Right lobe of liver (tissue), 6 donors: Measurements from ENCODE around the gene PDE10A. TPM values are rescaled to one million over a fixed set of nuclear protein-coding genes. Genes with fewer than 3 reads are reported as not detected.

ENCODE experiments used
- ATAC-seq, 4 donors: fragments of 200-7000 bp; cut with Tn5 transposase; one replicate each; pipeline ENCODE4 v1.9.1; 2020; ENCODE audit warnings: mild to moderate bottlenecking in 4 of 4, moderate library complexity in 4 of 4
- DNase-seq, 3 donors: peaks; one replicate each; pipeline ENCODE4 v3.0.0-alpha.2; 2020
- H3K27ac ChIP-seq, 3 donors: fragments of 200-600 bp; one replicate each; pipeline ENCODE4 v1.8.0; 2022
- H3K27me3 ChIP-seq, 2 donors: fragments of 200-600 bp; one replicate each; pipeline ENCODE4 v1.8.0; 2022
- H3K36me3 ChIP-seq, 4 donors: fragments of 200-600 bp; sonication (generic) in 1 of 4; one replicate each; pipeline versions ENCODE4 v1.5.1 to v1.8.0; 2017 to 2022; ENCODE audit warnings: control low read depth in 1 of 4
- H3K4me1 ChIP-seq, 4 donors: fragments of 200-600 bp; sonication (generic) in 1 of 4; one replicate each; pipeline versions ENCODE4 v1.5.1 to v1.8.0; 2017 to 2022; ENCODE audit warnings: control low read depth in 1 of 4
- H3K4me3 ChIP-seq, 3 donors: fragments of 200-600 bp; one replicate each; pipeline ENCODE4 v1.8.0; 2022
- H3K9me3 ChIP-seq, 4 donors: fragments of 200-600 bp; sonication (generic) in 1 of 4; one replicate each; pipeline versions ENCODE4 v1.5.1 to v1.8.0; 2017 to 2022; ENCODE audit warnings: control low read depth in 1 of 4
- POLR2A ChIP-seq: fragments of 450-650 bp; IDR thresholded peaks from one replicate; pipeline ENCODE4 v1.6.1; 2017; ENCODE audit warnings: antibody characterized with exemption, mild to moderate bottlenecking
- WGBS: methylation state at CpG from one replicate; pipeline ENCODE4 v1.1.6; 2018; ENCODE audit warnings: low coverage, low lambda C conversion rate; ENCODE audit not compliant: insufficient coverage; ENCODE audit errors: missing lambda C conversion rate; 5-methylcytosine and 5-hydroxymethylcytosine counted together
- intact Hi-C, 2 donors: fragments of 100-400 bp; cut with DNase I; formaldehyde crosslinking; loops; one replicate each; pipeline versions ENCODE4 v1.11.2 to v1.14.1; 2022
- total RNA-seq, 6 experiments: library from RNA; depleted of rRNA in 2 of 6; stranded (reverse); fragments of >200 nt in 2 of 6; fragmentation: NEBNext Ultra II Directional in 3 of 6; extraction: Animal tissue kit (Norgen Biotek cat#: 25700) in 3 of 6; gene quantifications; one replicate each; pipeline versions ENCODE4 v1.1.0 to v1.2.4, GENCODE V29; 2016 to 2023
- TF ChIP-seq, protein P1 (sequence below), 4 donors: fragments of 200-600 bp in 3 of 4; fragments of 450-650 bp in 1 of 4; IDR thresholded peaks; one replicate each; pipeline versions ENCODE4 v1.5.1 to v1.8.0; 2016 to 2022; ENCODE audit warnings: antibody characterized with exemption in 4 of 4, mild to moderate bottlenecking in 2 of 4
- donor health status: DM: no; HTN: yes; CAD: no.
- donor health status: DM: no; HTN: no; CAD: no.
- donor health status: DM: no; HTN: no; CAD: no.
- donor health status: DM: no; HTN: yes; CAD: no.
- donor health status: DM: no; HTN: yes; CAD: no.

Gene PDE10A
- total RNA-seq, 6 experiments from 2014 or later = 0.48 to 1.5 (median 0.65) TPM

DNA sequence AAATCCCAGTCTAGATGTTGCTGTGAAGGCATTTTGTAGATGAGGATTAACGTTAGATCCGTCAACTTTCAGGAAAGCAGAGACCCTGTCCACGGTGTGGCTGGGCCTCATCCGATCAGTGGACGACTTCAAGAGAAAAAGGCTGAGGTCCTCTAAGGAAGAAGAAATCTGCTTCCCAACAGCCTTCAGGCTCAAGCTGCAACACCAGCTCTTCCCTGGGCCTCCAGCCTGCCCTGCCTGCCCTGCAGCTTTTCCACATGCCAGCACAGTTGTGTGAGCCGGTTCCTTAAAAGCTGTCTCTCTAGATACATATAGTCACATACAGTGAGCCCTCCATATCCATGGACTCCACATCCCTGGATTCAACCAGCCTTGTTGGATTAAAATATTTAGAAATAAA is 14.1 kb upstream of the PDE10A start:
- Histone ChIP-seq H3K36me3 (no peaks in the 10 kb centered on the region), H3K4me1 (no peaks in the 10 kb centered on the region), H3K27ac (no peak overlapping the region), H3K9me3 (no peaks in the 10 kb centered on the region), H3K4me3 (no peak overlapping the region), H3K27me3 (no peaks in the 10 kb centered on the region)
- TF ChIP-seq, protein P1, sequence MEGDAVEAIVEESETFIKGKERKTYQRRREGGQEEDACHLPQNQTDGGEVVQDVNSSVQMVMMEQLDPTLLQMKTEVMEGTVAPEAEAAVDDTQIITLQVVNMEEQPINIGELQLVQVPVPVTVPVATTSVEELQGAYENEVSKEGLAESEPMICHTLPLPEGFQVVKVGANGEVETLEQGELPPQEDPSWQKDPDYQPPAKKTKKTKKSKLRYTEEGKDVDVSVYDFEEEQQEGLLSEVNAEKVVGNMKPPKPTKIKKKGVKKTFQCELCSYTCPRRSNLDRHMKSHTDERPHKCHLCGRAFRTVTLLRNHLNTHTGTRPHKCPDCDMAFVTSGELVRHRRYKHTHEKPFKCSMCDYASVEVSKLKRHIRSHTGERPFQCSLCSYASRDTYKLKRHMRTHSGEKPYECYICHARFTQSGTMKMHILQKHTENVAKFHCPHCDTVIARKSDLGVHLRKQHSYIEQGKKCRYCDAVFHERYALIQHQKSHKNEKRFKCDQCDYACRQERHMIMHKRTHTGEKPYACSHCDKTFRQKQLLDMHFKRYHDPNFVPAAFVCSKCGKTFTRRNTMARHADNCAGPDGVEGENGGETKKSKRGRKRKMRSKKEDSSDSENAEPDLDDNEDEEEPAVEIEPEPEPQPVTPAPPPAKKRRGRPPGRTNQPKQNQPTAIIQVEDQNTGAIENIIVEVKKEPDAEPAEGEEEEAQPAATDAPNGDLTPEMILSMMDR (IDR thresholded peaks at IDR 0.05) = no peak
- TF ChIP-seq POLR2A = no peak
- WGBS = 43% methylated on average over 4 of the region's 6 CpGs
- DNase-seq (no peak), ATAC-seq (no peak)
- intact Hi-C loops = no loop called here

DNA sequence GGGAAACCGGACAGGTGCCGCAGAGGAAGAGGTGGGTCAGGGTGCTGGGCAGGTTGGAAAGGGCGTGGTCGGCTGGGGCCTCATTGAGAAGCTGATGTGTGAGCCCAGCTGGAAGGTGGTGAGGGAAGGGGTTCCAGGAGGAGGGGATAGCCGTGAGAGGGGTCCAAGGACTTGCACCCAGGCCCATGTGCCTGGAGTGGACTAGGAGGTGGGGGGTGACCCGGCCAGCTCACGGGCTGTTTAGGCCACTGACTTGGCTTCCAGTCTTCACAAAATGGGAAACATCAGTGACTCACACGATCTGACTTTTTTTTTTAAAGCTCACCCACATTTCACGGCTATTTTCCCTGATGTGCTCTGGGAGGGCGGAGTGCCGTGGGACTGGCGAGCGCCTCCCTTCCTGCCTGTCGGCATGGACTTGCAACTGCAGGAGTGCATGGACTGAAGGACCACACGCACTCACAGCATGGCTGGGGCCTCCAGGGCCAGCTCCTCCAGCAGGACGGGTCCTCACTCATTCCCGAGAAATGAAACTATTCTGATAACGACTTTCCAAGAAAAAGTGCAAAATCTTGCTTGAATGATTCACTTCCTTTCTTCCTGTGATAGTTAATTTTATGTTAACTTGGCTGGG is 13.5 kb upstream of the PDE10A start:
- no peak for TF ChIP-seq POLR2A
- TF ChIP-seq, protein P1 (IDR thresholded peaks at IDR 0.05) = peak; percentile 13 to 21 (median 18)
- DNase-seq (peak in 1 of 3 donors; percentile 62), ATAC-seq (peak; percentile 73 to 97 (median 82))
- Histone ChIP-seq H3K4me3 (no peak overlapping the region), H3K27ac (no peak overlapping the region), H3K27me3 (no peaks in the 10 kb centered on the region), H3K9me3 (no peaks in the 10 kb centered on the region), H3K36me3 (no peaks in the 10 kb centered on the region), H3K4me1 (no peaks in the 10 kb centered on the region)
- WGBS = 56% methylated on average over 15 of the region's 18 CpGs
- intact Hi-C loops = no loop called here

DNA sequence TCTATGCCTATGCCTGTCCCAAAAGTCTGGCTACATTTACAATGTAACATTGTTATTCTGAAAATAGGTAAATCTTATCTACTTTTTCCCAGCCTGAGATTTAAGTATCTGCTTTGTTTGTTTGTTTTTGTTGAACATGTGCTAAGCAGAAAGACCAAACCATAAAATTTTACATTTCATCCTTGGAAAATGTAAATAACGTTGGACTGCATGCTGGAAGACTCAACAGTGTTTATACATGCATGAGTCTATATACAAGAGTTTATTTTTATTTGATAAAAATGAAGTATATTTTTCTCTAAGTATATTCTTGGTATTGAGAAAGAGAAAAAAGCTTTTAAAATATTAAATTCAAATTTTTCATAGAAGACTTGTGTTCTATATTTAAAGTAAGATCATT is 12.1 kb upstream of the PDE10A start:
- no peak for ATAC-seq

DNA sequence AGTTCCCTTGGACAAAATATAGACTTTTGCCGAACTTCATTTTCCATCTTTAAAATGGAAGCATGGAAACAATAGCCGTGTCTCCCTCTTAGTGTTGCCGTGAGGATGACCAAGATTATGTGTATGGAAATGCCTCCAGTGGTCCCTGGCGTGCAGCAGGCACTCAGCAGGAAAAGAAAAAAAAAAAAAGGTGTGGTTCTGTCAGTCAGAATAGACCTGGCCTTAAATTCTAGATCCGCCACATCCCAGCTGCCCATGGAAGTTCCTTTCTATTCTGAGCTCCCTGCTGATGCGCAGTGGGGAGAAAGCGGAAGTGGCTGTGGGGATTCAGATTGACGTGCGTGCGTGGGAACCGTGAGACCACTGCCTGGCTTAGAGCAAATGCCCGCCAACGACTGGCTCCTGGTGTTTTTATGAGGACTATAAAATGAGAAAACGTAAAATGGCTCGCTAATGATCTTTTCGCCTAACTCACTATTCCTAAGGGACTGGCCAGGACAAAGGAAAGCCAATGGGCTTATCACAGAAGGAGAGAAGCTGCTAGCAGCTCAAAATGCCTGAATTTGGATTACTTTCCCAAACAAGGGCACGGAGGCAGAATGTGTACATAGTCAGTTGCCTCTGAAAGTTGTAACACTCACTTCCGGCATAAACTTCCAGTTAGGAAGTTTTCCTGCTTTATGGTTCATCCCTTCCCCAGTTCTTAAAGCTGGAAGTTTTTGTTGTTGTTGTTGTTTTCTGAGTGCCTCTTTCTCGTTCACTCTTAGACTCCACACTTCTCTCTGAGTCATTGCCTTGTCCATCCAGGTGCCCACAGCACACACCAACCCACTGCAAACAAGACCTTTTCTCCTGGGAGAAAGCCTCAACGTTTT is 11.4 kb upstream of the PDE10A start:
- intact Hi-C loops = no loop called here
- Histone ChIP-seq H3K9me3 (no peaks in the 10 kb centered on the region), H3K4me3 (no peak overlapping the region), H3K36me3 (no peaks in the 10 kb centered on the region), H3K27ac (no peak overlapping the region), H3K27me3 (no peaks in the 10 kb centered on the region), H3K4me1 (no peaks in the 10 kb centered on the region)
- ATAC-seq (no peak), DNase-seq (no peak)
- 48% methylated on average over 20 of the region's 20 CpGs for WGBS
- no peak for TF ChIP-seq POLR2A
- TF ChIP-seq, protein P1 (IDR thresholded peaks at IDR 0.05) = no peak

More for the DNA sequence above, 12.1 kb upstream of the PDE10A start:
- intact Hi-C loops = no loop called here
- TF ChIP-seq POLR2A = no peak
- TF ChIP-seq, protein P1 (IDR thresholded peaks at IDR 0.05) = no peak
- Histone ChIP-seq H3K4me3 (no peak overlapping the region), H3K36me3 (no peaks in the 10 kb centered on the region), H3K27ac (no peak overlapping the region), H3K4me1 (no peaks in the 10 kb centered on the region), H3K9me3 (no peaks in the 10 kb centered on the region), H3K27me3 (no peaks in the 10 kb centered on the region)
- DNase-seq = no peak
- 30% methylated on average over 1 of the region's 1 CpG for WGBS
